Karpas-422 (cell line): ENCODE measurements around the gene NUP210. TPM values are rescaled to one million over a fixed set of nuclear protein-coding genes. Genes with fewer than 3 reads are reported as not detected.

Source experiments
- DNase-seq: peaks from one replicate; pipeline ENCODE4 v3.0.0-alpha.2; 2015
- H2AFZ ChIP-seq: fragments of 200-600 bp; sonication (generic); 2 replicates; pipeline ENCODE4 v1.6.1; 2014; ENCODE audit warnings: antibody characterized with exemption, low read length, mixed read lengths
- H3K27ac ChIP-seq: fragments of 200-600 bp; sonication (generic); 2 replicates; pipeline ENCODE4 v1.5.1; 2014; ENCODE audit warnings: mild to moderate bottlenecking, low read length, moderate library complexity
- H3K27me3 ChIP-seq: fragments of 200-600 bp; sonication (generic); 2 replicates; pipeline ENCODE4 v1.6.1; 2014; ENCODE audit warnings: low read length, mixed read lengths
- H3K36me3 ChIP-seq: fragments of 200-600 bp; sonication (generic); 2 replicates; pipeline ENCODE4 v1.6.1; 2014; ENCODE audit warnings: low read length, mixed read lengths; ENCODE audit not compliant: insufficient read depth
- H3K4me1 ChIP-seq: fragments of 200-600 bp; sonication (generic); 2 replicates; pipeline ENCODE4 v1.6.1; 2014; ENCODE audit warnings: mild to moderate bottlenecking, low read length, mixed read lengths
- H3K4me2 ChIP-seq: fragments of 200-600 bp; sonication (generic); 2 replicates; pipeline ENCODE4 v1.6.1; 2014; ENCODE audit warnings: low read length, low read depth, mild to moderate bottlenecking; ENCODE audit not compliant: poor library complexity, severe bottlenecking
- H3K4me3 ChIP-seq: fragments of 200-600 bp; sonication (generic); 2 replicates; pipeline ENCODE4 v1.5.1; 2014; ENCODE audit warnings: mild to moderate bottlenecking, antibody characterized with exemption, low read length, mixed read lengths
- H3K79me2 ChIP-seq: fragments of 200-600 bp; sonication (generic); 2 replicates; pipeline ENCODE4 v1.6.1; 2014; ENCODE audit warnings: mild to moderate bottlenecking, low read length, mixed read lengths
- H3K9ac ChIP-seq: fragments of 200-600 bp; sonication (generic); 2 replicates; pipeline ENCODE4 v1.6.0; 2014; ENCODE audit warnings: low read length
- H3K9me2 ChIP-seq: fragments of 200-600 bp; sonication (generic), shearing (Covaris generic); replicated peaks from 2 replicates; pipeline ENCODE4 v1.6.0; 2014; ENCODE audit warnings: mild to moderate bottlenecking, low read length, moderate library complexity; ENCODE audit not compliant: insufficient read depth
- H3K9me3 ChIP-seq: fragments of 300-700, 200-600 bp; sonication (generic); 2 replicates; pipeline ENCODE4 v1.6.1; 2014; ENCODE audit warnings: low read length, mixed read lengths
- H4K20me1 ChIP-seq: fragments of 200-600 bp; sonication (generic); 2 replicates; pipeline ENCODE4 v1.6.1; 2014; ENCODE audit warnings: mild to moderate bottlenecking, antibody characterized with exemption, low read length, low read depth; ENCODE audit not compliant: insufficient read depth
- total RNA-seq: library from RNA; depleted of rRNA; stranded (reverse); fragments of >200 nt; shearing (Covaris generic); gene quantifications from 2 replicates; pipeline ENCODE4 v1.2.3, GENCODE V29; 2014; ENCODE audit warnings: low replicate concordance

The NUP210 gene
- total RNA-seq, 1 experiment from 2014 or later = 87.7 TPM

GRCh38 chr3:13339833-13340232, 80.3 kb downstream of the NUP210 start:
- no peaks in the 10 kb centered on the region for H3K9me3 ChIP-seq
- no peaks in the 10 kb centered on the region for H3K9me2 ChIP-seq
- no peaks in the 10 kb centered on the region for H3K27me3 ChIP-seq
- no peak overlapping the region for H3K27ac ChIP-seq
- DNase-seq = no peak
- H3K4me3 ChIP-seq = no peak overlapping the region
- H4K20me1 ChIP-seq = no peaks in the 10 kb centered on the region
- no peak overlapping the region for H2AFZ ChIP-seq
- no peak overlapping the region for H3K9ac ChIP-seq
- H3K4me2 ChIP-seq = no peak overlapping the region
- H3K4me1 ChIP-seq = peaks cover 49% of the 10 kb centered on the region
- peaks cover 17% of the 10 kb centered on the region for H3K36me3 ChIP-seq
- H3K79me2 ChIP-seq = no peaks in the 10 kb centered on the region

GRCh38 chr3:13338996-13339395, 81.1 kb downstream of the NUP210 start:
- no peak overlapping the region for H3K4me3 ChIP-seq
- DNase-seq = peak; percentile 54
- H3K4me2 ChIP-seq = no peak overlapping the region
- no peak overlapping the region for H2AFZ ChIP-seq
- H3K9me3 ChIP-seq = no peaks in the 10 kb centered on the region
- H3K27me3 ChIP-seq = no peaks in the 10 kb centered on the region
- peaks cover 17% of the 10 kb centered on the region for H3K36me3 ChIP-seq
- H3K4me1 ChIP-seq = peaks cover 58% of the 10 kb centered on the region
- peak overlapping the region; percentile 45 for H3K27ac ChIP-seq
- no peaks in the 10 kb centered on the region for H3K79me2 ChIP-seq
- H3K9ac ChIP-seq = no peak overlapping the region; the same call in 1 of the 2 replicates
- no peaks in the 10 kb centered on the region for H4K20me1 ChIP-seq
- H3K9me2 ChIP-seq = no peaks in the 10 kb centered on the region

DNA sequence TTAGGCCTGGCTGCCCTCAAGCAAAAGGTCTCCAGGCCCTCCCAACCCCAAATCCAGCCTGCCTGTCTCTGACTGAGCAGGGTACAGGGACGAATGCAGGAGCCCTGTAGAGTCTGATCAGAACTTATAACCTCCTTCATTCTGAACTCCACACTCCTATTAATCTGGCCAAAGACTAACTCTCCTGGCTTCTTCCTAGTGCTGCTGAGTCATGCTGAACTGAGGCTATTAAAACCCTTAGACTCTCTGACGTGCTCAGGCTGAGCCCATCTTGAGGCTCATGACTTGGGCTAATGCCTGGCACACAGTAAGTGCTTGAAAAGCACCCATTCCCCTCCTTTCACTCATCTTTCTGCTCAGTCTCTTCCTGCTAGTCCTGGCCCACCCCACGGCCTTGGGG, 81.9 kb downstream of the NUP210 start:
- peaks cover 23% of the 10 kb centered on the region for H3K36me3 ChIP-seq
- H3K9me2 ChIP-seq = no peaks in the 10 kb centered on the region
- H3K9ac ChIP-seq = no peak overlapping the region
- H3K4me2 ChIP-seq = no peak overlapping the region
- H2AFZ ChIP-seq = no peak overlapping the region
- DNase-seq = no peak
- peak overlapping the region; percentile 45 for H3K27ac ChIP-seq
- H3K79me2 ChIP-seq = no peaks in the 10 kb centered on the region
- H3K27me3 ChIP-seq = no peaks in the 10 kb centered on the region
- H3K9me3 ChIP-seq = no peaks in the 10 kb centered on the region
- H3K4me1 ChIP-seq = peaks cover 66% of the 10 kb centered on the region
- no peak overlapping the region for H3K4me3 ChIP-seq
- H4K20me1 ChIP-seq = no peaks in the 10 kb centered on the region

GRCh38 chr3:13336592-13336991, 83.5 kb downstream of the NUP210 start:
- H4K20me1 ChIP-seq = no peaks in the 10 kb centered on the region
- peaks cover 82% of the 10 kb centered on the region for H3K4me1 ChIP-seq
- peaks cover 22% of the 10 kb centered on the region for H3K36me3 ChIP-seq
- H3K27ac ChIP-seq = peak overlapping the region; percentile 97
- no peak overlapping the region for H3K9ac ChIP-seq
- H3K4me3 ChIP-seq = no peak overlapping the region
- H3K79me2 ChIP-seq = no peaks in the 10 kb centered on the region; the same call in 1 of the 2 replicates
- no peaks in the 10 kb centered on the region for H3K9me2 ChIP-seq
- no peak for DNase-seq
- no peak overlapping the region for H2AFZ ChIP-seq
- H3K9me3 ChIP-seq = no peaks in the 10 kb centered on the region
- H3K4me2 ChIP-seq = no peak overlapping the region
- no peaks in the 10 kb centered on the region for H3K27me3 ChIP-seq

DNA sequence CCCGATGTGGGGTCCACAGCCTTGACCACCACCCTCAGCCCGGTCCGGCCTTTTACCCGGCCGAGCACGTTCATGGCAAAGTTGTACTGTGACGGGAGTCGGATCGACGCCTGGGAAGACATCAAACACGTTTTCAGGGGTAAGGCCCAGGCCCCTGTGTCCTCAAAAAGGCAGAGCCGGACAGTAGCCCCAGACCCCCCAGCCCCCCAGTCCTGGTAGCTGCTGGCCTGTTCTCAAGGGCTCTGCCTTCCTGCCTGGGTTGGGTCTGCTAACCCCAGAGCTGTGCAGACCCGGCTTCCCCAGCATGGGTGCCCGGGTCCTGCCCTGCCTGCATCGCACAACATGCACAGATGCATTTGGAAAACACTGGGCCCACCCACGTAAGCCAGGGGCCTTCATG, 84.6 kb downstream of the NUP210 start:
- peak overlapping the region; percentile 66 for H3K9ac ChIP-seq
- H3K4me2 ChIP-seq = peak overlapping the region; percentile 60
- H3K27ac ChIP-seq = peak overlapping the region; percentile 97

GRCh38 chr3:13335059-13335458, 85.1 kb downstream of the NUP210 start:
- Histone ChIP-seq H3K9me3 (no peaks in the 10 kb centered on the region), H3K79me2 (peaks cover 8% of the 10 kb centered on the region; the same call in 1 of the 2 replicates), H3K4me3 (no peak overlapping the region; the same call in 1 of the 2 replicates), H3K27ac (peak overlapping the region; percentile 97), H3K9me2 (no peaks in the 10 kb centered on the region), H4K20me1 (no peaks in the 10 kb centered on the region), H3K4me2 (peak overlapping the region; percentile 60), H2AFZ (no peak overlapping the region), H3K36me3 (peaks cover 31% of the 10 kb centered on the region), H3K9ac (peak overlapping the region; percentile 66), H3K4me1 (peaks cover 97% of the 10 kb centered on the region), H3K27me3 (no peaks in the 10 kb centered on the region)
- DNase-seq = peak; percentile 71

More for the DNA sequence above, 84.6 kb downstream of the NUP210 start:
- no peaks in the 10 kb centered on the region for H3K9me2 ChIP-seq
- no peaks in the 10 kb centered on the region for H3K27me3 ChIP-seq
- no peaks in the 10 kb centered on the region for H3K9me3 ChIP-seq
- peaks cover 26% of the 10 kb centered on the region for H3K36me3 ChIP-seq
- no peak overlapping the region for H2AFZ ChIP-seq
- H4K20me1 ChIP-seq = no peaks in the 10 kb centered on the region
- peaks cover 93% of the 10 kb centered on the region for H3K4me1 ChIP-seq
- DNase-seq = no peak
- H3K79me2 ChIP-seq = peaks cover 5% of the 10 kb centered on the region; the same call in 1 of the 2 replicates
- no peak overlapping the region; the same call in 1 of the 2 replicates for H3K4me3 ChIP-seq

DNA sequence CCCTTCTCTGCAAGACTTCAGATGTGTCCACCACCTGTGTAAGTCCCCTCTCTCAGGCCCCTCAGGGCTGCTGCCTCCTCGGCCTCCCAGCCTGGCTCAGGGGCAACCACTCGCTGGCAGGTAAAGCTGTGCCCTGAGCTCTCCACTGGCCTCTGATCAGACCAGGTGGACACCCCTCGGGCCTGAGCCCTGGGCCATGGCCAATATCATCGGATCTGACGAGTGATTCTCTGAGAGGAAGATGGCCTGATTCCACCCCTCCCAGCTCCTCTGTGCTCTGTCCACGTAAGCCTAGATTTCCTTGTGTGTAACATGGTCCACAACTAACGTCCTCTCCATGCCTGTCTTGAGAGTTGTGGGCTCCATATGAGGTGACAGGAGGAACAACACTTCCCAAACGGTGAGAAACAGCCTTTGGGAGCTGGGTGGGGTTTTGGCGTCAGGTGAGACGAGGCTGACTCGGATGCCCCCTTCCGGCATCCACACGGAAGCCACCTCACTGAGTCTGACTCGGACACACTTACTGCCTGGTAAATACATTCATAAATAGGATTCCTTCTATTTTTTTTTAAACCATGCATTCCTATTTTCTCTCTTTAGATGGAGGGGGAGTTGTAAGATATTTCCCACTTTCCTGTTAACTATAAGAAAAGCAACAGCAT, 86.8 kb downstream of the NUP210 start:
- Histone ChIP-seq H3K27ac (peak overlapping the region; percentile 97), H3K4me3 (no peak overlapping the region), H3K36me3 (peaks cover 47% of the 10 kb centered on the region), H2AFZ (no peak overlapping the region), H4K20me1 (no peaks in the 10 kb centered on the region), H3K79me2 (peaks cover 8% of the 10 kb centered on the region; the same call in 1 of the 2 replicates), H3K9me2 (no peaks in the 10 kb centered on the region), H3K4me2 (peak overlapping the region; percentile 60), H3K4me1 (peaks cover 99% of the 10 kb centered on the region), H3K9ac (peak overlapping the region; percentile 66), H3K9me3 (no peaks in the 10 kb centered on the region), H3K27me3 (no peaks in the 10 kb centered on the region)
- DNase-seq = no peak

DNA sequence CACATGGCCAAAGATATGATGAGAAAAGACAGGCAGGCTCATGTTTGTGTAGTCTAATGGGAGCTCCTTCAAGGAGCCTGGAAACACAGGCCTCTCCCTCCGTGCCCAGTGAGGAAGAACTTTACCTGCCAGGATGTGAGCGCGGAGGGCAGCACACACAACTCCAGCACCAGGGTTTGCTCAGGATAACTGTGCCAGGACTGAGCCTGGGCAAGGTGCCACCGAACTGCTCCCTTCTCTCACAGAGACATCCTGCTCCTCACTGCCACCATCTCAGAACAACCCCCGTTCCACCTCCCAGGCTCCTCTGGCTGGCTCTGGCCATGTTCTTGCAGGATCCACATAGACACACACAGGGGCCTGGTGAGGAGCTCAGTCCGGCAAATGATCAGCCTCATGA, 87.4 kb downstream of the NUP210 start:
- peak overlapping the region; percentile 66 for H3K9ac ChIP-seq
- 0 out of 2 replicates have a peak overlapping the region, but pooled peaks have one; percentile 5 for H3K4me3 ChIP-seq
- H3K79me2 ChIP-seq = peaks cover 8% of the 10 kb centered on the region; the same call in 1 of the 2 replicates
- DNase-seq = no peak
- peak overlapping the region; percentile 97 for H3K27ac ChIP-seq
- no peaks in the 10 kb centered on the region for H3K9me3 ChIP-seq
- H2AFZ ChIP-seq = no peak overlapping the region
- H3K36me3 ChIP-seq = peaks cover 53% of the 10 kb centered on the region
- H3K9me2 ChIP-seq = no peaks in the 10 kb centered on the region
- no peaks in the 10 kb centered on the region for H4K20me1 ChIP-seq
- H3K27me3 ChIP-seq = no peaks in the 10 kb centered on the region
- H3K4me1 ChIP-seq = peaks cover 100% of the 10 kb centered on the region
- H3K4me2 ChIP-seq = peak overlapping the region; percentile 60
